Mesodermal cell (in vitro differentiated cells): ENCODE data around the gene DAG1. TPM values are rescaled to one million over a fixed set of nuclear protein-coding genes. Genes with fewer than 3 reads are reported as not detected.

Experiments used
- H3K27ac ChIP-seq: 2 replicates; pipeline ENCODE4 v1.7.0; 2013; ENCODE audit warnings: mild to moderate bottlenecking, low read depth, low read length, moderate library complexity; ENCODE audit not compliant: severe bottlenecking
- H3K36me3 ChIP-seq: 2 replicates; pipeline ENCODE4 v1.7.1; 2013; ENCODE audit warnings: mild to moderate bottlenecking, low read length, moderate library complexity; ENCODE audit not compliant: control insufficient read depth, insufficient read depth
- H3K4me1 ChIP-seq: one replicate; pipeline ENCODE4 v1.7.1; 2013; ENCODE audit warnings: mild to moderate bottlenecking, low read length; ENCODE audit not compliant: insufficient read depth, control insufficient read depth, poor library complexity, severe bottlenecking
- H3K4me3 ChIP-seq: 2 replicates; pipeline ENCODE4 v1.7.0; 2013; ENCODE audit warnings: low read length, control low read depth, mild to moderate bottlenecking; ENCODE audit not compliant: insufficient read depth, poor library complexity, severe bottlenecking; ENCODE audit errors: extremely low read depth
- H3K9me3 ChIP-seq: 2 replicates; pipeline ENCODE4 v1.7.1; 2013; ENCODE audit warnings: mild to moderate bottlenecking, low read length, moderate library complexity; ENCODE audit not compliant: control insufficient read depth
- WGBS, 2 experiments: methylation state at CpG; one replicate each; pipeline ENCODE4 v1.1.5; 2013; ENCODE audit warnings: missing lambda C conversion rate in 2 of 2; ENCODE audit not compliant: insufficient coverage in 2 of 2; 5-methylcytosine and 5-hydroxymethylcytosine counted together
- polyA plus RNA-seq, 2 experiments: library from polyadenylated mRNA; stranded (reverse); fragments of 50-300 nt; gene quantifications; one replicate each; pipeline ENCODE4 v1.2.3, GENCODE V29; 2013

Gene DAG1
- polyA plus RNA-seq (2013, experiment 1 of 2) = 47.8 TPM
- polyA plus RNA-seq (2013, experiment 2 of 2) = 43.1 TPM

- WGBS, 2 experiments = 0 to 1% methylated on average over 85 to 86 of the region's 108 CpGs
- H3K4me3 ChIP-seq = peak within 1 kb of the TSS; percentile 92
- H3K27ac ChIP-seq = peak within 1 kb of the TSS; percentile 99
- H3K9me3 ChIP-seq = no peaks in the 10 kb centered on the region
- peaks cover 9% of the 10 kb centered on the region for H3K36me3 ChIP-seq
- peaks cover 34% of the 10 kb centered on the region for H3K4me1 ChIP-seq
Measured at GRCh38 chr3:49469936-49470713, at the start of gene DAG1. DAG1 (plus strand) TSS chr3:49470267; CDS start chr3:49510535, 40,268 bp downstream.

- H3K27ac ChIP-seq = peak overlapping the region; percentile 92
Measured at GRCh38 chr3:49421890-49422378, 48.1 kb upstream of the DAG1 start.

GRCh38 chr3:49422379-49423248, 47.5 kb upstream of the DAG1 start, which contains the start of gene AMT:
AMT (minus strand) TSS chr3:49422473; CDS start chr3:49422450, 23 bp downstream.
- Histone ChIP-seq H3K4me3 (peak within 1 kb of the TSS; percentile 37), H3K36me3 (peaks cover 22% of the 10 kb centered on the region), H3K9me3 (no peaks in the 10 kb centered on the region), H3K27ac (peak within 1 kb of the TSS; percentile 92), H3K4me1 (peaks cover 19% of the 10 kb centered on the region)
- 34 to 36% methylated on average over 21 to 22 of the region's 25 CpGs for WGBS, 2 experiments

More at GRCh38 chr3:49421890-49422378, 48.1 kb upstream of the DAG1 start:
- Histone ChIP-seq H3K9me3 (no peaks in the 10 kb centered on the region), H3K4me1 (peaks cover 26% of the 10 kb centered on the region), H3K36me3 (peaks cover 29% of the 10 kb centered on the region), H3K4me3 (peak overlapping the region; percentile 37)
- WGBS, 2 experiments = 39 to 67% methylated on average over 5 to 14 of the region's 14 CpGs

GRCh38 chr3:49424816-49425215, 45.3 kb upstream of the DAG1 start:
- Histone ChIP-seq H3K9me3 (no peaks in the 10 kb centered on the region), H3K4me1 (peaks cover 20% of the 10 kb centered on the region), H3K4me3 (no peak overlapping the region), H3K36me3 (peaks cover 13% of the 10 kb centered on the region), H3K27ac (no peak overlapping the region)
- 96 to 98% methylated on average over 6 of the region's 6 CpGs for WGBS, 2 experiments

- no peaks in the 10 kb centered on the region for H3K9me3 ChIP-seq
- H3K4me1 ChIP-seq = peaks cover 8% of the 10 kb centered on the region
- no peak overlapping the region for H3K4me3 ChIP-seq
- H3K36me3 ChIP-seq = peaks cover 13% of the 10 kb centered on the region
- no peak overlapping the region for H3K27ac ChIP-seq
- WGBS, 2 experiments = 92 to 100% methylated on average over 1 of the region's 2 CpGs
Measured at GRCh38 chr3:49427586-49427985, 42.5 kb upstream of the DAG1 start.

GRCh38 chr3:49428752-49429080, 41.4 kb upstream of the DAG1 start:
- peak overlapping the region; percentile 61 for H3K4me3 ChIP-seq
- H3K36me3 ChIP-seq = peaks cover 13% of the 10 kb centered on the region
- no peak overlapping the region for H3K27ac ChIP-seq
- H3K9me3 ChIP-seq = no peaks in the 10 kb centered on the region
- peaks cover 3% of the 10 kb centered on the region for H3K4me1 ChIP-seq
- WGBS, 2 experiments = 1 to 16% methylated on average over 6 to 7 of the region's 9 CpGs

GRCh38 chr3:49434731-49435130, 35.3 kb upstream of the DAG1 start:
- H3K4me1 ChIP-seq = peaks cover under 1% of the 10 kb centered on the region
- WGBS, 2 experiments = 83 to 90% methylated on average over 3 to 4 of the region's 5 CpGs
- H3K27ac ChIP-seq = no peak overlapping the region
- no peak overlapping the region for H3K4me3 ChIP-seq
- no peaks in the 10 kb centered on the region for H3K9me3 ChIP-seq
- H3K36me3 ChIP-seq = no peaks in the 10 kb centered on the region

GRCh38 chr3:49445391-49445790, 24.7 kb upstream of the DAG1 start:
- Histone ChIP-seq H3K4me3 (no peak overlapping the region), H3K4me1 (no peaks in the 10 kb centered on the region), H3K36me3 (no peaks in the 10 kb centered on the region), H3K27ac (no peak overlapping the region), H3K9me3 (no peaks in the 10 kb centered on the region)
- 83 to 100% methylated on average over 1 to 3 of the region's 5 CpGs for WGBS, 2 experiments

GRCh38 chr3:49453621-49454020, 16.4 kb upstream of the DAG1 start:
- Histone ChIP-seq H3K4me1 (peaks cover 12% of the 10 kb centered on the region), H3K27ac (no peak overlapping the region), H3K4me3 (no peak overlapping the region), H3K9me3 (no peaks in the 10 kb centered on the region), H3K36me3 (no peaks in the 10 kb centered on the region)
- 90 to 92% methylated on average over 2 to 4 of the region's 4 CpGs for WGBS, 2 experiments

- Histone ChIP-seq H3K27ac (no peak overlapping the region), H3K4me1 (peaks cover 20% of the 10 kb centered on the region), H3K9me3 (no peaks in the 10 kb centered on the region), H3K36me3 (no peaks in the 10 kb centered on the region), H3K4me3 (no peak overlapping the region)
- WGBS, 2 experiments = 57% methylated on average over 1 of the region's 2 CpGs; no CpG with 5 or more reads in 1 of the 2 experiments
Measured at GRCh38 chr3:49454458-49454857, 15.6 kb upstream of the DAG1 start.
